Choroid plexus epithelial cell (primary cell): ENCODE results near the gene LIX1L.

ENCODE experiments used
- DNase-seq: peaks from one replicate; pipeline ENCODE4 v3.0.0-alpha.2; 2010; ENCODE audit warnings: low read depth
- H3K4me3 ChIP-seq: 2 replicates; pipeline ENCODE4 v1.5.1; 2011; ENCODE audit warnings: low read depth, mild to moderate bottlenecking, control low read depth, low read length, moderate library complexity
- TF ChIP-seq, protein P1 (sequence below): conservative IDR thresholded peaks from 2 replicates; pipeline ENCODE4 v1.5.1; 2011; ENCODE audit warnings: low read depth, mild to moderate bottlenecking, control low read depth, inconsistent platforms, low read length, moderate library complexity

LIX1L gene

DNA sequence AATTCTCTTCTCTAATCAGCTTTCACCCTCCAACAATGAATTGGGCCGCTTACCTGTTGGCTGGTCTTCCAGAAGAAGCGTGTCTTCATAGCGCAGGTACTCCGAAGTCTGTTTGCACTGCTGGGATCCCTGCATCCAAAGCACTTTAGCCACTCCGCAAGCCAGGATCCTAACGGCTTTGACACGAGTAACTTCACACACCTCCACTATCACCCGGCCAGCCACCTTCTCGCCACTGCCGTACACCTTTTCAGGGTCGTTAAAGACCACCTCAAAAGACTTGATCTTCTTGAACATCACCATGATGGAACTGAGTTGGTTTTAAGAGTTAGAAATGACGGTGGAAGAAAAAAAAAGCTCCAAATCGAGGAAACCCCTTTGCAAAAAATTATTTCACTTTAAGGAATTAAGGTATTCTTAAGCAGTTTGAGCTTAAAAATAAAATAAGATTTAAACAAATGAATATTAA is 38.2 kb upstream of the LIX1L start:
- peak overlapping the region; percentile 93 for H3K4me3 ChIP-seq
- DNase-seq = no peak
- TF ChIP-seq, protein P1, sequence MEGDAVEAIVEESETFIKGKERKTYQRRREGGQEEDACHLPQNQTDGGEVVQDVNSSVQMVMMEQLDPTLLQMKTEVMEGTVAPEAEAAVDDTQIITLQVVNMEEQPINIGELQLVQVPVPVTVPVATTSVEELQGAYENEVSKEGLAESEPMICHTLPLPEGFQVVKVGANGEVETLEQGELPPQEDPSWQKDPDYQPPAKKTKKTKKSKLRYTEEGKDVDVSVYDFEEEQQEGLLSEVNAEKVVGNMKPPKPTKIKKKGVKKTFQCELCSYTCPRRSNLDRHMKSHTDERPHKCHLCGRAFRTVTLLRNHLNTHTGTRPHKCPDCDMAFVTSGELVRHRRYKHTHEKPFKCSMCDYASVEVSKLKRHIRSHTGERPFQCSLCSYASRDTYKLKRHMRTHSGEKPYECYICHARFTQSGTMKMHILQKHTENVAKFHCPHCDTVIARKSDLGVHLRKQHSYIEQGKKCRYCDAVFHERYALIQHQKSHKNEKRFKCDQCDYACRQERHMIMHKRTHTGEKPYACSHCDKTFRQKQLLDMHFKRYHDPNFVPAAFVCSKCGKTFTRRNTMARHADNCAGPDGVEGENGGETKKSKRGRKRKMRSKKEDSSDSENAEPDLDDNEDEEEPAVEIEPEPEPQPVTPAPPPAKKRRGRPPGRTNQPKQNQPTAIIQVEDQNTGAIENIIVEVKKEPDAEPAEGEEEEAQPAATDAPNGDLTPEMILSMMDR = no peak

DNA sequence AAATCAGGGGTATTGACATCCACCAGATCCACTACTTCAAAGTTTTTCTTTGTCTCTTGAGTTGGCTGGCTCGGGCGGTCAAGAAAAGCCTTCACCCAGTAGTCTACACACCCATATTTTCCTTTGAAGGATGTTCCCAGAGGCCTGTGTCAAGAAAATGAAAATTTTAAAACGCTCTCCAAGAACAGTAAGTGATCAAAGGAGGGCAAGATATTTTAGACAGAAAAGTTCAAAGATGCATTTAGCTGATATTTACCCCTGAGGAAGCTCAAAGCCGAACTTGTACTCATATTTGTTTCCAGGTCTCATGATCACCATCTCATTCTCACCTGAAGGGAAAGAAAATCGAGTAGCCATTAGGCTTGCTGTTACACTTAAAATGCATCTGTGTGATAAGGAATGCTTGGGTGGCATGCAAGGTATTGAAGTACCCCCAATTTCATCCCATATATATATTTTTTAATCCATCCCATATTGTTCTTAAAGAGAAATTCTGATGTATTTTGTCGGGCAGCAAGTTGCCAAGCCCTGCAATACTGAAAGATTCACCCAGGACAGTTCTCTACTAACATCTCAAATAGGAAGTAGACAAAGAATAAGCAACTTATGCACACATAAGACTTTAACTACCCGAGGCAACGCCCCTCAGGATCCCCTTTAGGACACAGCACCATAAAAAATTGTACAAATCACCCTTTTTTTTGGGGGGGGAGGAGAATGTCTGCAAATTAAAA is 37.5 kb upstream of the LIX1L start:
- DNase-seq = no peak
- TF ChIP-seq, protein P1 = no peak
- peak overlapping the region; percentile 93 for H3K4me3 ChIP-seq

DNA sequence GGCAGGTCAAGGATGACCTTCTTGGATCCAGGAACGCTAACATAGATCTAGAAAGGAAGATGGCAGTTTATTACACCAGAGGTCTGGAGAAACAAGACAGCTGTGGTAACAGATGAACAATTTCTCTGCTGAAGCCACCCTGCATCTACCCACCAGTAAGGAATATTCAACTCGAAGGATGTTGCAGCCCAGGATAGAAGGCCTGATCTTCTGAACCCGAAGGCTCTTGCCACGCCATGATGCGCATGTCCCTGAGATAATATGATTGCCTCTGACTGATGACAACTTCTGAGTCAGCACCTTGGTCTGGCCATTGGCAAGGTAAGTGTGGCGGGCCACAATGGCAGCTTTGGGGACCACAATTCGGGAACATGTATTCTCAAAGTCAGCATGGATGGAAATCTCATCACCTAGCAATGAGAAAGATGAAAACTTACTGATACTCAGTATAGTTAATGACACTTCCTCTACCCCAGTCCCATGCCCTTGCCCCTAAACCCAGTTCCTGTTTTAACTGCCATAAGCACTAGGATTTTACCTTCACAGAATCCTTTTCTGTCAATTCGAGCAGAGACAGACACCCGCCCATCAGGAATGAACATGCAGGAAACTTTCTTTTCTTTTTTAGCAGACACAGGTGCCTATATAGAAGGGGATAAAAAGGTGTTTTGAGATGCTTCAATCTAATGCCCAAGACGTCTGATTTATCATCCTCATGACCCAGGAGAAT is 36.7 kb upstream of the LIX1L start:
- TF ChIP-seq, protein P1 = no peak
- no peak for DNase-seq
- peak overlapping the region; percentile 93 for H3K4me3 ChIP-seq

DNA sequence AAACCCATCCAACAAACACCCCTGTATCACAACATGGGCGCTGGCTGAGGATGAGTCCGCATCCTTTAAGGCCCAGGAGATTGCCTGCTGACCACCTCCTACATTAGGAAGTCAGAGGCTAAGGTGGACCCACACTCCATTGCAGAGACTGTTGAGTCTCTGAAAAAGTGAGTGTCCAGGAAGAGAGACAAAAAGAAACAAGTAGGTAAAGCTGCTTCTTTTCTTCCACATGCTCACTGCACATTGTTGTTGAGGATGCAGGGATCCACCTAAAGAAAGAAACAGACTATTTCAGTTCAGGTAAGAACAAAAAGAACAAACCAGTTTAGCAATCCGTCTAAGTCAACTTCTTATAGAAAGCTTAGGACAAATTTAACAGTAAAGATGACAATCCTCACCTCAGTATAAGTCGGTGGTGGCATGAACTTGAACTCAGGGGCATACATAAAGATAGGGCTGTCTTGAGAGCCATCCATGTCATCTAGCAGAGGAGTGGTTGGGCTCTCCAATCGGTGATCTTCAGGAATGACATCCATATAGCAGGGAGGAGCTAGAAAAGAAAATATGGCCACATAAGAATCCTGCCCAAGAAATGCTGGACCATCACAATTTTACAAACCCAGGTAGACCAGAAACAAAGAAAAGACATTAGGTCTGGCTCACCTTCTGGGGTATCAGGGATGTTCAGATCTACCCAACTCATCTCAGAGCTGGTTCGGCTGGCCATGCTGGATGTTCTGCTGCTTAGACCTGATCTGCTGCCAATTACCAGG is 36.0 kb upstream of the LIX1L start:
- H3K4me3 ChIP-seq = peak overlapping the region; percentile 93
- TF ChIP-seq, protein P1 = no peak
- DNase-seq = no peak

DNA sequence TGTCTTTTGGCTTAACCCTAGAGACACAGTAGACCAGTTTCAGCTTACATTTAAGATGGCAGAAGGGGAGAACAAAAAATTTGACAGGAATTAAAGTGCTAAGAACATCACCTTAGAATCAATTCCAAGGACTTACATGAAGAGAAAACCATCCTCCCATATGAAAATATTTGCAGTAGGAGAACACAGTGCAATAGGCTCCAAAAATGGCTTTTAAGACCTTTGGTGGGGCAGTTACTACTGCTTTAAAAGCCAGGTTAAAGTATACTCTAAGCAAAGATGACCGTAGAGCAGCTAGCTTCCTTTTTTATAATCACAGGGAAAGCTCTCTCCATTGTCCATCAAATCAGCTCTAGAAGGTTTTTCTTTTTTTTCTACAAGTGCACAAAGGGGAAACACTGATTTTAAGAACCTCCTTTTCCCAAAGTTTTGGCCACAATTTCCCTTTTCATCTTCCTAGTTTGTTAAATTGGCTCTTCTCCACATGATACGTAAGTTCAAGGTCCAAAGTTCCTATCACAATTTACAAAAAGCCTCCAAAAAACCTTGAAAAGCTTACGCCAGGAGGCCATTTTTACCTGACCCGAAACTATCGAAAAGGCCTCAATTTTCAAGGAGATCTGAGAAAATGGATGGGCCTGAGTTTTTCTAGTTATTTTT is 35.3 kb upstream of the LIX1L start:
- peak overlapping the region; percentile 93 for H3K4me3 ChIP-seq

DNA sequence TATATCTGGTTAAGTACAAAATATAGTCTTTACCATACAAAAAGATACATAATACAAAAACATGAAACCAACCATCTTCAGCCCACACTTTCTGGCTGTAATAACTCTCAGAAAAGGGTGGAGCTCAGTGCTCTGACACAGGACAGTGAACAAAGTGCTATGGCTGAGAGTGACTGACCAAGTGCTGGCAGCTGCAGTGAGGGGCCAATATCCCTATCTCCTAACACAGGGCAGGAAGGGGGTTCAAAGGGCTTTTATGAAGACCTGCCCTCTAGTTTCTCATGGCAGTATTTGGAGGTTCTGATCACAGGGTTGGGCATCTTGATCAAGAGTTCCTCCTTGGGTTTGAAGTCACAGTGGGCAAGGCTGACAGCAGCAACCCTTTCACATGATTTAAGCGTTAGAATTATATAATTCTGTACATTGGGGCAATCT is 34.7 kb upstream of the LIX1L start:
- TF ChIP-seq, protein P1 = no peak
- peak overlapping the region; percentile 93 for H3K4me3 ChIP-seq
- no peak for DNase-seq

More for the DNA sequence above, 35.3 kb upstream of the LIX1L start:
- TF ChIP-seq, protein P1 = no peak
- no peak for DNase-seq
